ENCODE data around the gene ANKRD24.
"Not testable (repeated sequence)": the region's sequence is repeated elsewhere in the genome, so short reads cannot be mapped to it uniquely, and the experiment has no call there.

ANKRD24 gene

DNA sequence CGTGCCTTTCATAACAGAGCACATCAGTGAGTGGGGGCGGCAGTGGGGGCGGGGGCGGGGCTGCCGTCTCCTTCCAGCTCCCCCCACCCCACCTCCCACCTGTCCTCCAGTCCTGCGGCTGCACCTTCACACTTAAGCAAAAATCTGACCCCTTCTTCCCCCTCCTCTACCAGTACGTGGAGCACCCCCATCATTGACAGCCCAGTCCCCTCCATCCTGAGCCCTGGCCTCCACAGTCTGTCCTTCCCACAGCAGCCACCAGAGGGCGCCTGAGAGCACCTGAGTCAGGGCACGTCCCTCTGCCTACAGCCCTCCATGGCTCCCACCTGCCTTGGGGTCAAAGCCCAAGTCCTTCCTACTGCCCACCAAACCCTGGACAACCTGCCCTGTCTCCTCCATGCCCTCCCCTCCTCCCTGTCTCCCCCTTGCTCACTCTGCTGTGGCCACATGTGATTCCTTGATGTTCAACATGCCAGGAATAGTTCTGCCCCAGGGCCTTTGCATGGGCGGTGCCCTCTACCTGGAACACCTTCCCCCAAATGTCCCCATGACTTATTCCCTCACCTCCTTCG is 50.9 kb downstream of the ANKRD24 start:
- DNase-seq, result peak; percentile 60

DNA sequence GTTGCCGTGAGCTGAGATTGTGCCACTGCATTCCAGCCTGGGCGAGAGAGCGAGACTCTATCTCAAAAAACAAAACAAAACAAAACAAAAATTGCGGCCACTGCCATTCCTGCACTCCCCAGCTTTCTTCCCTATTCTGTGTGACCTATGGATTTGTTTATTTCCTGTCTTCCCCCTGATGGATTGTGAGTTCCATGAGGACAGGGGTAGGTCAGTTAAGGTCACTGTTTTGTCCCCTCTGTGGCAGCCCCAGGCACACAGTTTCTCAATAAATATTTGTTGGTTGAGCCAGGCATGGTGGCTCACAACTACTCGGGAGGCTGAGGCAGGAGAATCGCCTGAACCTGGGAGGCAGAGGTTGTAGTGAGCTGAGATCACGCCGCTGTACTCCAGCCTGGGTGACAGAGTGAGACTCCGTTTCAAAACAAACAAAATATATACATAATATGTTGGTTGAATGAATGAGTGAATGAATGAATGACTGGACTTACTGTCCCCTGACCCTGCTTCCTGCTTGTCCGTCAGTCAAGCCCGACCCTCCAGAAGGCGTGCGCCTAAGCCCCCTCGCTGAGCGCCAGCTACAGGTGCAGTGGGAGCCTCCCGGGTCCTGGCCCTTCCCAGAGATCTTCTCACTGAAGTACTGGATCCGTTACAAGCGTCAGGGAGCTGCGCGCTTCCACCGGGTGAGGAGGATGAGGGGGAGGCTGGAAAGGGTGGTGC is 51.8 kb downstream of the ANKRD24 start:
- no peak for DNase-seq

DNA sequence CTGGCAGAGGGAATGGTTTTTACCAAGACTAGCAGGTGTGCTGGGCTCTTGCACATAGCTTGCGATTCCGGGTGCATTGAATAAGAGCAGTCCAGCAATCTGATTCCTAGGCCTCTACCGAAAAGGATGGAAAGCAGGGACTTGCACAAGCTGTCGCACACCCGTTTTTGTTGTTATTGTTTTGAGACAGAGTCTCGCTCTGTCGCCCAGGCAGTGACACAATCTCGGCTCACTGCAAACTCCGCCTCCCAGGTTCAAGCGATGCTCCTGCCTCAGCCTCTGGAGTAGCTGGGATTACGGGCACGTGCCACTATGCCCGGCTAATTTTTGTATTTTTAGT is 52.3 kb downstream of the ANKRD24 start:
- DNase-seq, result no peak

DNA sequence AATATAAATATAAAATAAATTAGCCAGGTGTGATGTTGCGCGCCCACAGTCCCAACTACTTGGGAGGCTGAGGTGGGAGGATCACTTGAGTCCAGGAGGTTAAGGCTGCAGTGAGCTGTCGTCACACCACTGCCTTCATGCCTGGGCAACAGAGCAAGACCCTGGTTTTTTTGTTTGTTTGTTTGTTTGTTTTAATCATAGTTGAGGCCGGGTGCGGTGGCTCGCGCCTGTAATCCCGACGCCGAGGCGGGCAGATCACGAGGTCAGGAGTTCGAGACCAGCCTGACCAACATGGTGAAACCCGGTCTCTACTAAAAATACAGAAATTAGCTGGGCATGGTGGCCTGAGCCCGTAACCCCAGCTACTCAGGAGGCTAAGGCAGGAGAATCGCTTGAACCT is 55.0 kb downstream of the ANKRD24 start:
- not testable (repeated sequence) for DNase-seq

DNA sequence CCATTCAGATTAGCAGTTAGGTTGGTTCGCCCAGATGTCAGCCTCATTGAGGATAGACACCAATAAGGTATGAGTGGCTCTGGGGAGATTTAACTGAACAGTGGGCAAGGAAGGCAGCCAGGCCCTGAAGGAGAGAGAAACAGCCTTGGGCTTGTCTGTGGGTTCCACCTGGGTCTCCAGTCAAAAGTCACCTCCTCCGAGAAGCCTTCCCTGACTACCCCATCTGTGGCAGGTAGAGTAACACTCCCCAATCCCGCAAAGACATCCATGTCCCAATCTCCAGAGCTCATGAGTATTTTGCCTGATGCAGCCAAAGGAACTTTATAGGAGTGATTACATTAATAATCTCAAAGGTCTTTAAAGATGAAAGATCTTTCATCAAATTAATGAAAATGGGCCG is 56.3 kb downstream of the ANKRD24 start:
- DNase-seq, result no peak

DNA sequence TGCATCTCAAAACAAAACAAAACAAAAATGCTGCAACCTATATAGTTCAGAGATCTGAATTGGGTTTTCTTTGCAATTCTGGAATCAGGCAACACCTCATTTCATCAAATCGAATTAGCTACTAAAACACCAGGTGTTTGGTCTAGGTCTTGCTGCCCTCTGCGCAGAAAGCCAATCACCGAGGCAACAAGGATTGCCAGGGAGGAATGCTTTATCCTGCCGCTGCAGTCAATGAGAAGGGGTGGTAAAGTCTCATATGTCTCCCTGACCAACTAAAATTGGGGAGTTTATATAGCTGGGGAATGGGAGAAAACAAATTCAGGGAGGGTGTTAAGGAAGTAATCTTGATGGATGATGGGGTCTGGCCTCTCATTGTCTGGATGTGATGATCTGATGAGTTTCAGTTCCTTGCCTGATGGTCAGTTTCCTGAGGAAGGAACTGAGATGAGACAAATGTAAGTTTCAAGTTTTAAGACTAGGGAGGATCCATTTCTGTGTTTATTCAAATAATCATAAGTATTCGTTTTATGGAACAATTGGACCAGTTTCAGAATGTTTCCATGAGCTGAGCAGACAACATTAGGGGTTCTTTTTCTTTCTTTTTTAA is 59.4 kb downstream of the ANKRD24 start:
- no peak for DNase-seq

DNA sequence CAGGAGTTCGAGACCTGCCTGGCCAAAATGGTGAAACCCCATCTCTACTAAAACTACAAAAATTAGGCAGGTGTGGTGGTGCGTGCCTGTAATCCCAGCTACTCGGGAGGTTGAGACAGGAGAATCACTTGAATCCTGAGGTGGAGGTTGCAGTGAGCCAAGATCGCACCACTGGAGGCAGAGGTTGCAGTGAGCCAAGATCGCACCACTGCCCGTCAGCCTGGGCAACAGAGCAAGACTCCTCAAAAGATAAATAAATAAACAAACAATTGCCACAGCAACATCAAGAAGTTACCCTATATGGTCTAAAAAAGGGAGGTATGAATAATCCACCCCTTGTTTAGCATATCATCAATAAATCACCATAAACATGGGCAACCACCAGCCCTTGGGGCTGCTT is 63.4 kb downstream of the ANKRD24 start:
- not testable (repeated sequence) for DNase-seq

DNA sequence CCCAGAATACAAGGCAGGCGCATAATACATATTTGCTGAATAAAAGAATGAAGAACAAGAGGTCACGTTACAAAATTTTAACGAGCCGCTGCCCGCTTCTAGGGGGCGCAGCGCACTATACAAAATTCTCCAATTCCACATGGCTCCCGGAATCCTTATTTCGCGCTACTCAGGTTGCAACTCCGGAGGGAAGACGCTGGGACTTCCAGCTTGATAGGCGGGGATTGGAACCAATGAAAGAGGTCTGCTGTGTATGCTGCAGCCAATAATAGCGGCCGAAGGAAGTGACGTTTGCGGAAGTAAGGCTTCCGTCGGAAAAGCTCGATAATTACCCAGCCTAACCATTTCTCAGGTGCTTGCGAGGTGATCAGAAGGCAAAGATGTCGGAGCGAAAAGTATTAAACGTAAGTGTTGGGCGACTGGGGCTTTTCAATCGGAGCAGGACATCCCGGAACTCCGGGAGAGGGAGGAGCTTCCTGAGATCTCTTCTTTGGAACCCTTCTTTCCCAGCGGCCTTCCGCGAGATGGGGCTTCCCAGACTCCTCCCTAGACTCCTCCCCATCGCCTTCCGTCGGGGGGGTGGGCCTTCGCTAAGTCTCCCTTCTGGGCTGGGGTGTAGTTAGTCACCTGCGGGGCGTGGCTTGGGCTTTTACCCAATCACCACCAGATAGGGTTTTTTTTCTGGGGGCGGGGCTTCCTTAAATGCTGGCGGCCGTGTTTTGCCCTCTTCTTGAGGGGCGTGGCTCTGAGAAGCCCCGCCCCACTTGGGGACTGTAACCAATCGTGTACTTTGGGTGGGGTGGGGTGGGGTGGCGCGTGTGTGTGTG is 64.5 kb downstream of the ANKRD24 start, which contains the start of gene YJU2:
YJU2 (plus strand) TSS at position 314 of the 827 bp plus-strand sequence; CDS start at position 381, 67 bp downstream.
- peak; percentile 100 for DNase-seq

DNA sequence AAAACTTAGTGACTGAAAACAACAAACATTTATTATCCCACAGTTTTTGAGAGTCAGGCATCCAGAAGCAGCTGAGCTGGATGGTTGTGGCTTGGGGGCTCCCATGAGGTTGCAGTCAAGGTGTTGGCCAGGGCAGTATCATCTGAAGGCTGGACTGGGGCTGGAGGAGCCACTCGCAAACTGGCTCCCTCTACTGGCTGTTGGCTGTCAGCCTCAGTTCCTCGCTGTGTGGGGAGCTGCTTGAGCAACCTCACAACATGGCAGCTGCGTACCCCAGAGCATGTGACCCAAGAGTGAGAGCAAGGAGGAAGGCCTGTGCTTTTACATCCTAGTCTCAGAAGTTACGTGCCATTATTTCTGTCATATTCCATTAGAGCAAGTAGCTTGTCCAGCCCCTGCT is 74.1 kb downstream of the ANKRD24 start:
- DNase-seq, result no peak

DNA sequence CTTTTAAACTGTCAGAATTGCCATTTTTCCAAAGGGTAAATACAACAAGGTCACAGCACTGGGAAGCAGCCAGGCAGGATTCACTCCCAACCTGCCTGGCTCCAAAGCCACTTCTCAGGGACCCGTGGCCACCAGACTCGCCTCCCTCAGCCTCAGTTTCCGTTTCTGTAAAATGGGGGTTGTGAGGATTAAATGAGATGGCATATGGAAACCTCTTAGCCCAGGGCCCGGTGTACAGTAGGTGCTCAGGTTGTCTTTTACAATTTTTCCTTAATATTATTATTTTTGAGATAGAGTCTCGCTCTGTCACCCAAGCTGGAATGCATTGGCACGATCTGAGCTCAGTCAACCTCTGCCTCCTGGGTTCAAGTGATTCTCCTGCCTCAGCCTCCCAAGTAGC is 74.5 kb downstream of the ANKRD24 start:
- no peak for DNase-seq

DNA sequence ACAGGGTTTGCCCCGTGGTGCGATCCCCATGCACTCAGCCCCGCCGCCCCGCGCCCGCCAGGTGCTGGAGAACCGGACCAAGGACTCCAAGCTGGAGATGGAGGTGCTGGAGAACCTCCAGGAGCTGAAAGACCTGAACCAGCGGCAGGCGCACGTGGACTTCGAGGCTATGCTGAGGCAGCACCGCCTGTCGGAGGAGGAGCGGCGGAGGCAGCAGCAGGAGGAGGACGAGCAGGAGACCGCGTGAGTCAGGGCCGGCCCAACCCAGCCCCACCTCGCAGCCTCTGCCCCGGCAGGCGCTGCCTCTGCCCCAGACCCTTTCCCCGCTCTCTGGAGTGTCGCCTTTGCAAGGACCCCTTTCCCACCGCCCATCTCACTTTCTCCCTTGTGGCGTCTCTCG is 75.7 kb downstream of the ANKRD24 start:
- no peak for DNase-seq

DNA sequence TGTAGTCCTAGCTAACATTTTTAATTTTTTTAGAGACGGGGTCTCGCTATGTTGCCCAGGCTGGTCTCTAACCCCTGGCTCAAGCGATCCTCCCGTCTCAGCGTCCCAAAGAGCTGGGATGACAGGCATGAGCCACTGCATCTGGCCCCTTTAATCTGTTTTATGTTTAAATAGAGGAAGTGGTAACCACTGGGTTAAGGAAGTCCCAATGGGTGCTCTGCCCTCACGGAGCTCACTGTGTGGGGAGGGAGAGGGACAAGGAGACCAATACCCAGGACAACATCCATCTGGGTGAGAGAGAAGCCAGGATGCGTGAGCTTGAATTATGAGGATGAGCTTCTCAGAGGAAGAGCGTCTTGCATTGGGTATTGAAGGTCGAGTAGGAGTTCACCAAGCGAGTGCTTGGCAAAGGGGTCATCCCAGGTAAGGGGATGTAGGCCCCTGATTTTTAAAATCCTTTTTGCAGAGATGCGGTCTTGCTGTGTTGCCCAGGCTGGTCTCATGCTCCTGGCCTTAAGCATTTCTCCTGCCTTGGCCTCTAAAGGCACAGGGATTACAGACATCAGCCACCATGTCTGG is 78.2 kb downstream of the ANKRD24 start:
- no peak for DNase-seq

DNA sequence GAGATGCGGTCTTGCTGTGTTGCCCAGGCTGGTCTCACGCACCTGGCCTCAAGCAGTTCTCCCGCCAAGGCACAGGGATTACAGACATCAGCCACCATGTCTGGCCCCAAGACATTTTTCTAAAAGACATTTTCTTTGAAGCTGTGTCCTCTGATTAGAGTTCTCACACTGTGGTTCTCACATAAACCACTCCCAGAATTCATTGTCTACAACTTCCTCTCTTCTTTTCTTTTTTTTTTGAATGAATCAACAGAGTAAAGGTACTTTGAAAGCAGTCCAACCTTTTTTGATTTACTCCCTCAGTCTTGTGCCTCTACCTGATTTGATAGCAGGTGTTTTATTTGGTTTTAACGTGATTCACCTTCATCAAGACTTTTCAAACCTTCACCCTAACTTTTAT is 82.3 kb downstream of the ANKRD24 start:
- no peak for DNase-seq

DNA sequence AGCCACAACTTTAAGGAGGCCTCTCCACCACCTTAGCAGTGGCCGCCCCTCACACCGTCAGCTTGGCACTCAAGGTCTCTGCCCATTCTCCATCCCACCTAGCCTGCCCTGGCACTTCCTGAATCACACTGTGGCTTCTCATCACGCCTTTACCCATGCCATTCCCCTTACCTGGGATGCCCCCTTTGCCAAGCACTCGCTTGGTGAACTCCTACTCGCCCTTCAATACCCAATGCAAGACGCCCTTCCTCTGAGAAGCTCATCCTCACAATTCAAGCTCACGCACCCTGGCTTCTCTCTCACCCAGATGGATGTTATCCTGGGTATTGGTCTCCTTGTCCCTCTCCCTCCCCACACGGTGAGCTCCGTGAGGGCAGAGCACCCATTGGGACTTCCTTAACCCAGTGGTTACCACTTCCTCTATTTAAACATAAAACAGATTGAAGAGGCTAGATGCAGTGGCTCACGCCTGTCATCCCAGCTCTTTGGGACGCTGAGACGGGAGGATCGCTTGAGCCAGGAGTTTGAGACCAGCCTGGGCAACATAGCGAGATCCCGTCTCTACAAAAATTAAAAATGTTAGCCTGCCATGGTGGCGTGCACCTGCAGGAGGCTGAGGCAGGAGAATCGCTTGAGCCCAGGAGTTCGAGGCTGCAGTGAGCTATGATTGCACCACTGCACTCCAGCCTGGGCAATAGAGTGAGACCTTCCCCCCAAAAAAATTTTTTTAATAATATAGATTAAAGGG is 83.9 kb downstream of the ANKRD24 start:
- DNase-seq, result no peak

DNA sequence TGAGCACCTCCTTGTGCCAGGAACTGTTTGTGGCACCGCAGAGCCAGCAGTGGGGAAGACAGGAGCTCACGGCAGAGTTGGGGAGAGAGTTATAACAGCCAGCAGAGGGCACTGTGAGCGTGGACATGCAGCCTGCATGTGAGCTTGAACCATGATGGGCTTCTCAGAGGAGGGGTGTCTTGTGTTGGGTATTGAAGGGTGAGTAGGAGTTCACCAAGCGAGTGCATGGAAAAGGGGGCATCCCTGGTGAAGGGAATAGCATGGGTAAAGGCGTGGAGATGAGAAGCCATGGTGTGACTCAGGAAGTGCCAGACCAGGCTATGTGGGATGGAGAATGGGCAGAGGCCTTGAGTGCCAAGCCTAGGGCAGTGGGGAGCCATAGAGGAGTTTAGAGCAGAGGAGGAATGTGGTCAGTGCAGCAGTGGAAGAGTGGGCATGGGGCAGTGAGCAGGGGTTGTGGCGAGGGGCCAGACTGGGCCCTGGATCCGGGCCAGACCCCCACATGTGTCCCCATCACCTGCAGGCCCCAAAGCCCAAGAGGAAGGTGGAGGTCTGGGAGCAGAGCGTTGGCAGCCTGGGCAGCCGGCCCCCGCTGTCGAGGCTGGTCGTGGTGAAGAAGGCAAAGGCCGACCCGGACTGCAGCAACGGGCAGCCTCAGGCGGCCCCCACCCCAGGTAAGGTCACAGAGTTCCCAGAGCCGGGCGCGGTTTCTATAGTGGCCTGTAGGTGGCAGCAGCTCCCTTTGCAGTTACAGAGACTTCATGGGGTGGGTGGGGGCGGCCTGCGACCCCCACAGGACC is 84.8 kb downstream of the ANKRD24 start:
- DNase-seq, result peak; percentile 83

DNA sequence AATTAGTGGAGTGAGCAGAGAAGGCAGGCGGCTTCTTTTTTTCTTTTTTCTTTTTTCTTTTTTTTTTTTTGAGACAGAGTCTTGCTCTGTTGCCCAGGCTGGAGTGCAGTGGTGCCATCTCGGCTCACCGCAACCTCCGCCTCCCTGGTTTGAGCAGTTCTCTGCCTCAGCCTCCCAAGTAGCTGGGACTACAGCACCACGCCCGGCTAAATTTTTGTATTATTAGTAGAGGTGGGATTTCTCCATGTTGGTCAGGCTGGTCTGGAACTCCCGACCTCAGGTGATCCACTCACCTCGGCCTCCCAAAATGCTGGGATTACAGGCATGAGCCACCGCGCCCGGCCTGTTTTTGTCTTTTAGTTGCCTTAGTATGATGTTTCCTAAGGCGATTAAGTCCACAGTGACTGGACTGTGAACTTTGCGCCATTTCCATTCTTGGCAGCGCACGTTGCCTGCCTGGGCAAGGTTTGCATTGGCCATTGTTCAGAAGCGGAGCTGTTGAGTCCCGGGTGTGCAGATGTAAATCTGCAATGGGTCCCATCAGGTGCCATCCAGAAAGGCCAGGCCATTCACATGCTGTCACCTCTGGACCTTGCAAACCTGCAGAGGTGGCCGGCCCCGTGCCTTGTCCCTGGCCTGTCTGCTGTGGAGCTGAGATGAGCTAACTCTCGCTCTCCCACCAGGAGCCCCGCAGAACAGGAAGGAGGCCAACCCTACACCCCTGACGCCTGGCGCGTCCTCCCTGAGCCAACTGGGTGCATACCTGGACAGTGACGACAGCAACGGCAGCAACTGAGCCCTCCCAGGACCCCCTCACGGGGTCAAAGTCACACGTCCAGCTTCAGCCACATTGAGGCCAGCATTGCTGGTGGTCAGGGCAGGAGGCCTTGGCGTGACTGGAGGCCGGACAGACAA is 85.7 kb downstream of the ANKRD24 start:
- DNase-seq, result no peak

DNA sequence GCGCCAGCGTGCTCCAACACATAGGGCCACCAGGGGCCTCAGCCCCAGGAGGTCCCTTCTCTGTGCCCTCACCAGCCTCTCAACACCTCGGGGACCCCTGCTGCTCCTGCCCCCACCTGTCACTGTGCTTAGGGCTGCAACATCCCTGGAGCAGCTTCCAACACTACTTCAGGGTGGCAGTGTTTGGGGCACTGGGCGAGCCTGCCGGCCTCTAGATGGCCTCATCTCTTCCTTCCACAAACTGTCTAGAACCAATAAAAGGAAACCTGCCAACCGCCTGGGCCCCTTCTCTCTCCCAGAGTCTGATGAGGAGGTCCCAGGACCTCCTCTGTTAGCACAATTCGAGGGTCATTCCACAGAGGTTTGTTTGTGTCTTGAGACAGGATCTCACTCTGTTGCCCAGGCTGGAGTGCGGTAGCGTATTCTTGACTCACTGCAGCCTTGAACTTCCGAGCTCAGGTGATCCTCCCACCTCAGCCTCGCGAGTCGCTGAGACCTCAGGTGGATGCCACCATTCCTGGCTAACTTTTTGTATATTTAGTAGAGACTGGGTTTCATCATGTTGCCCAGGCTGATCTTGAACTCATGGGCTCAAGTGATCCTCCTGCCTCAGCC is 86.4 kb downstream of the ANKRD24 start:
- no peak for DNase-seq

DNA sequence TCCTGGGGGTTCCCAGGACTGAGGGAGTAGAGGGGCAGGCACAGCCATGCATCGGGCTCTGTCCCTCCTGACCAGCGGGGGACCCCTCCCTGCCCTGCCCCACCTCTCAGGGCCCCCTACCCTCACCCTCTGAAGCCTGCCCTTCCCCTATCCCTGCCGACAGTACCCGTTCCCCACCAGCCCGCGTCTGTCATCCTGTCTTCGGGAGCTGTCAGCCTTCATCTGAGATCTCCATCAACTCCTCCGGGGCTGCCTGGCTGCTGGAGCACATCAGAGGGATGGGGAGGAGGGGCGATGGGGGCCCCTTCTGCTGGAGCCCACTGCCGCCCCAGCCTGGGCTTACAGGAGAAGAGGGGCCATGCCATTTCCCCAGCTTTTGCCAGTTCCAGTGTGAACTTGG is 90.4 kb downstream of the ANKRD24 start:
- no peak for DNase-seq

DNA sequence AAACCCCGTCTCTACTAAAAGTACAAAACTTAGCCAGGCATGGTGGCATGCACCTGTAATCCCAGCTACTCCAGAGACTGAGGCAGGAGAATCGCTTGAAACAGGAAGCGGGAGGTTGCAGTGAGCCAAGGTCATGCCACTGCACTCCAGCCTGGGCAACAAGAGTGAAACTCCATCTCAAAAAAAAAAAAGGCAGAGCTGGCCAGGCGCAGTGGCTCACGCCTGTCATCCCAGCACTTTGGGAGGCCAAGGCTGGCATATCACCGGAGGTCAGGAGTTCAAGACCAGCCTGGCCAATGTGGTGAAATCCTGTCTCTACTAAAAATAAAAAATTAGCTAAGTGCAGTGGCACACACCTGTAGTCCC is 91.8 kb downstream of the ANKRD24 start:
- not testable (repeated sequence) for DNase-seq
